Ascending aorta (tissue), 2 donors: ENCODE data around the gene ANP32A. TPM values are rescaled to one million over a fixed set of nuclear protein-coding genes. Genes with fewer than 3 reads are reported as not detected.
A peak's percentile ranks its signal among the peaks of the same experiment; 100 is the strongest.
"Not testable (repeated sequence)": the region's sequence is repeated elsewhere in the genome, so short reads cannot be mapped to it uniquely, and the experiment has no call there.

ENCODE experiments used
- DNase-seq, 2 donors: peaks; one replicate each; pipeline ENCODE4 v3.0.0-alpha.2; 2019; ENCODE audit warnings: low spot score in 2 of 2
- H3K27ac ChIP-seq, 2 donors: fragments of 200-600 bp; sonication (generic); one replicate each; pipeline ENCODE4 v1.5.1; 2016 to 2017; ENCODE audit warnings: mild to moderate bottlenecking in 1 of 2
- H3K27me3 ChIP-seq: fragments of 200-600 bp; sonication (generic); one replicate; pipeline ENCODE4 v1.5.1; 2017
- H3K36me3 ChIP-seq, 2 donors: fragments of 200-600 bp; sonication (generic); one replicate each; pipeline ENCODE4 v1.5.1; 2016
- H3K4me1 ChIP-seq, 2 donors: fragments of 200-600 bp; sonication (generic); one replicate each; pipeline ENCODE4 v1.5.1; 2016 to 2017; ENCODE audit warnings: mild to moderate bottlenecking in 1 of 2
- H3K4me3 ChIP-seq, 2 donors: fragments of 200-600 bp; sonication (generic); one replicate each; pipeline ENCODE4 v1.5.1; 2016 to 2017; ENCODE audit warnings: mild to moderate bottlenecking in 1 of 2
- H3K9me3 ChIP-seq, 2 donors: fragments of 200-600 bp; sonication (generic); one replicate each; pipeline ENCODE4 v1.5.1; 2016
- intact Hi-C: fragments of 100-400 bp; cut with DNase I; formaldehyde crosslinking; loops from one replicate; pipeline ENCODE4 v1.15.1; 2023
- total RNA-seq: library from RNA; depleted of rRNA; stranded (reverse); fragments of >200 nt; gene quantifications from one replicate; pipeline ENCODE4 v1.1.0, GENCODE V29; 2016
- TF ChIP-seq, protein P1 (sequence below), 3 experiments: fragments of 200-600 bp in 2 of 3; fragments of 450-650 bp in 1 of 3; sonication (generic) in 2 of 3; IDR thresholded peaks; one replicate each; pipeline ENCODE4 v1.5.1; 2016 to 2019; ENCODE audit warnings: antibody characterized with exemption in 3 of 3, mild to moderate bottlenecking in 1 of 3, moderate library complexity in 1 of 3

The ANP32A gene
- total RNA-seq, result 19.2 TPM

DNA sequence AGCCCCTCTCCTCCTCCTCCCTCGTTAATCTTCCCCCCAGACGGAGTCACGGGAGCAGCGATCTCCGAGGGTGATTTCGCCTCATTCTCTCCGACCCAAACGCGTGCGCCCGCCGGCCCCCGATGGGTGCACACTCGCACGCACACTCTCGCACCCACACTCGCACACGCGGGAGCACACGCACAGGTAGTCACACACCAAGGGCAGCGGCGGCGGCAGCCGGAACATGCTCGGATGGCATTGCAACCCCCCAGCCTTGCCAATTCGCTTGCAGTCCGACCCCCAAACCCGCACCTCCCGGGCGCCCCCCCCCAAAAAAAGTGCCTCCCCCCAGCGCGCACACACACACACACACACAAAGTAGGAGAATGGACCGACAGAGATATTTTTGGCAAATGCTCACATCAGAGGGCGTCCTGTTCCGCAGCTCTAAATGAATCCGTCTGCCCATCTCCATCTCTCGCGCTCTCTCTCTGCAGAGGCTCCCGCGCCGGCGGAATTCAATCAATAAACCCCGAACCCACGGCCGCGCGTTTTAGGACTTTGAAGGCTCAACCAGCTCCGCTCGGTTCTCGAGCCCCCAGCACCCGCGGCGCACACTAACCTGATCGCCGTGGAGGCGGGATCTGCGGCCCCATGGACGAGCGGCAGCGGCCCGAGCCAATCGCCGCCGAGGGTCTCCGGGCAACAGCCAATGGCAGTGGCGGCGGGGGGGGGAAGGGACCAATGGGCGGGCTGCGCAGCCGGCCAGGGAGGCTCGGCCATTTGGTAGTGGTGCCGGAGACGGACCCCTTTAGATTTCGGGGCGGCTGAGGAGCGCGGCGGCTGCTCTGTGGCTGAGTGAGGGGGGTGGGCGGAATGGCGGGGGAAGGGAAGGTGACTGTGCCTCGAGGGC, at the start of gene ANP32A:
Gene ANP32A, minus strand, starts transcription at position 601 of the 895 bp plus-strand sequence. Its CDS starts 144 bp downstream, at position 457.
- H3K4me1 ChIP-seq, result peaks cover 0 to 10% of the 10 kb centered on the region in 2 donors
- no peaks in the 10 kb centered on the region for H3K9me3 ChIP-seq
- intact Hi-C loops, result loop anchor here (5.0 kb wide), 2 partner anchors 57 to 88 kb away; no protein-coding TSS in a partner anchor
- TF ChIP-seq, protein P1, sequence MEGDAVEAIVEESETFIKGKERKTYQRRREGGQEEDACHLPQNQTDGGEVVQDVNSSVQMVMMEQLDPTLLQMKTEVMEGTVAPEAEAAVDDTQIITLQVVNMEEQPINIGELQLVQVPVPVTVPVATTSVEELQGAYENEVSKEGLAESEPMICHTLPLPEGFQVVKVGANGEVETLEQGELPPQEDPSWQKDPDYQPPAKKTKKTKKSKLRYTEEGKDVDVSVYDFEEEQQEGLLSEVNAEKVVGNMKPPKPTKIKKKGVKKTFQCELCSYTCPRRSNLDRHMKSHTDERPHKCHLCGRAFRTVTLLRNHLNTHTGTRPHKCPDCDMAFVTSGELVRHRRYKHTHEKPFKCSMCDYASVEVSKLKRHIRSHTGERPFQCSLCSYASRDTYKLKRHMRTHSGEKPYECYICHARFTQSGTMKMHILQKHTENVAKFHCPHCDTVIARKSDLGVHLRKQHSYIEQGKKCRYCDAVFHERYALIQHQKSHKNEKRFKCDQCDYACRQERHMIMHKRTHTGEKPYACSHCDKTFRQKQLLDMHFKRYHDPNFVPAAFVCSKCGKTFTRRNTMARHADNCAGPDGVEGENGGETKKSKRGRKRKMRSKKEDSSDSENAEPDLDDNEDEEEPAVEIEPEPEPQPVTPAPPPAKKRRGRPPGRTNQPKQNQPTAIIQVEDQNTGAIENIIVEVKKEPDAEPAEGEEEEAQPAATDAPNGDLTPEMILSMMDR (IDR thresholded peaks at IDR 0.05), result no peak
- DNase-seq, result peak; percentile 81 to 98
- H3K36me3 ChIP-seq, result no peaks in the 10 kb centered on the region
- H3K4me3 ChIP-seq, result peak within 1 kb of the TSS; percentile 90 to 96
- H3K27ac ChIP-seq, result peak within 1 kb of the TSS; percentile 98
- H3K27me3 ChIP-seq, result no peaks in the 10 kb centered on the region

DNA sequence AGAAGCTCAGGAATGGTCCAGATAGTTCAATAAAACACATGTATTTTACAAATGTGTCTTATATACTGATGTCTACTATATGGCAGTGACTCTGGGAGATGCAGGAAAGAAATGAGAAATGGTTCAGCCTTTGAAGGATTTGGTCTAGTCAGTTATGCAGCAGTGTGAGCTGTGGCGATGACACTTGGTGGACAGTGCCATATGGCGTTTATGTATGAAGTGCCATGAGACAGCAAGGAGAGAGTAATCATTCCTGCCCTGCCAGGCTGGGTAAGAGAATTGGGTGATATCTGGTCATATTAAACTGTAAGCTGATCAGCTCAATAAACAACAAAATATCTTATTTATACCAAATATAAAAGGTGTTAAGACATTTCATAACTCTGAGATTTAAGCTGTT, 47.6 kb upstream of the ANP32A start:
- H3K4me3 ChIP-seq, result no peak overlapping the region
- intact Hi-C loops, result no loop called here
- H3K36me3 ChIP-seq, result no peaks in the 10 kb centered on the region
- no peaks in the 10 kb centered on the region for H3K27me3 ChIP-seq
- no peak for DNase-seq
- no peak overlapping the region for H3K27ac ChIP-seq
- TF ChIP-seq, protein P1 (IDR thresholded peaks at IDR 0.05), result no peak
- H3K9me3 ChIP-seq, result peaks cover 0 to 8% of the 10 kb centered on the region in 2 donors
- H3K4me1 ChIP-seq, result no peaks in the 10 kb centered on the region

DNA sequence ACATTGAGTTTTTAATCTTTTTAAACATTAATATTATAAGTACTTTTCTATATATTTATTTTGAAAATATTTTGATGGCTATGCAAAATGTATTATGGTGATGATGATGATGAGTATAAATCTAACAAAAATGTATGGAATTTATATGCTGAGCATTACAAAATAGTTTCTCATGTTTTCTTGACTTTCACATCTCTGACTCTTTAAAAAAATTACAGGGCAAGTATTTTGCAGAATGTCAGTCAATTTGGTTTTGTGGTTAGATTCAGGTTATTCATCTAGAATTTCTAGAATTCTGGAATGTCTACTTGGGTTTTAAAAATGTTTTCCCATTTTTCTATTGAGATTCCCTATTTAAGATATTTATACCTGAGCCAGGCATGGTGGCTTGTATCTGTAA, 41.7 kb upstream of the ANP32A start:
- no peaks in the 10 kb centered on the region for H3K4me1 ChIP-seq
- H3K4me3 ChIP-seq, result no peak overlapping the region
- H3K36me3 ChIP-seq, result no peaks in the 10 kb centered on the region
- DNase-seq, result no peak
- peaks cover 4 to 19% of the 10 kb centered on the region in 2 donors for H3K9me3 ChIP-seq
- TF ChIP-seq, protein P1 (IDR thresholded peaks at IDR 0.05), result no peak
- H3K27me3 ChIP-seq, result no peaks in the 10 kb centered on the region
- no peak overlapping the region for H3K27ac ChIP-seq
- intact Hi-C loops, result no loop called here

DNA sequence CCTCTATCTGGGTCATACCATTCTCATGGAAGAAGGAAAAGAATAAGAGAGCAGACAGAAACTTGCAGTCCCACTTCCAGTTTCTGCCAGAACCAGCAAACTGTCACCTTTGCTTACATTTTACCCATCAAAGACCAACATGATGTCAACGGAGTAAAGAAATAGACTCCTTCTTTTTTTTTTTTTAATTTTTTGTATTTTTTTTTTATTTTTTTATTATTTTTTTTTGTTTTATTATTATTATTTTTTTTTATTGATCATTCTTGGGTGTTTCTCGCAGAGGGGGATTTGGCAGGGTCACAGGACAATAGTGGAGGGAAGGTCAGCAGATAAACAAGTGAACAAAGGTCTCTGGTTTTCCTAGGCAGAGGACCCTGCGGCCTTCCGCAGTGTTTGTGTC, 38.0 kb upstream of the ANP32A start:
- intact Hi-C loops, result not testable (repeated sequence)

DNA sequence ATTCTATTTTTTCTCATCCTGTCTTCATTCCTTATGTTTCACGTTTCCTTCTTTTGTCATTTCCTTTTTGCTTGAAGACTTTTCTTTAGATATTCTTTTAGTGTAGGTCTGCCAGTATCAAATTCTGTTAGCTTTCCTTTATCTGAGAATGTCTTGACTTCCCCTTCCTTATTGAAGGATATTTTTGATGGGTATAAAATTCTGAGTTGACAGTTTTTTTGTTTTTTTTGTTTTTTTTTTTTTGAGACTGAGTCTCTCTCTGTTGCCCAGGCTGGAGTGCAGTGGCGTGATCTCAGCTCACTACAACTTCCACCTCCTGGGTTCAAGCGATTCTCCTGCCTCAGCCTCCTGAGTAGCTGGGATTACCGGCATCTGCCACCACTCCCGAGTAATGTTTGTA, 36.7 kb upstream of the ANP32A start:
- H3K4me1 ChIP-seq, H3K27ac ChIP-seq, intact Hi-C loops, H3K36me3 ChIP-seq, H3K4me3 ChIP-seq, DNase-seq, H3K27me3 ChIP-seq: not testable (repeated sequence)
- peaks cover 4 to 34% of the 10 kb centered on the region in 2 donors for H3K9me3 ChIP-seq

More for the DNA sequence above, 38.0 kb upstream of the ANP32A start:
- H3K9me3 ChIP-seq, result peaks cover 4 to 42% of the 10 kb centered on the region in 2 donors
- not testable (repeated sequence) for H3K4me3 ChIP-seq, H3K36me3 ChIP-seq, H3K27ac ChIP-seq, H3K27me3 ChIP-seq, H3K4me1 ChIP-seq, DNase-seq

DNA sequence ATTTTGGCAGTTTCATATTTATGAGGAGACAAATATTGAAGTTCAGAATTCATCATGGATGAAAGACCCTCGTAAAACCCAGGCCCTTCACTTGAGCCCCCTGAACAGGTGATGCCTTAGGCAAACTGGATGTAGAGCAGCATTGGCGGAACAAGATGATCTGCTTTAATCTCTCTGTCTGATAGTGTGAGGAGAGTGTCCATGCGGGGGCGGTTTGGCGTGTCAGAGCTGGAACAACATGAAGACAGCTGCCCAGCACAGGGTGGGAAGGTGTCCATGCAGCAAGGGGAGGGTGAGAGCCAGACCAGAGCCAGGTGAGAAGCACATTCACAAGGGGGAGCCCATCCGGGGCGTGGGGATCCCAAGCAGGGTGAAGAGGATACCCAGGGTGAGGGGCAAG, 31.8 kb upstream of the ANP32A start:
- no peak overlapping the region for H3K4me3 ChIP-seq
- H3K27ac ChIP-seq, result no peak overlapping the region
- no peaks in the 10 kb centered on the region for H3K27me3 ChIP-seq
- no peaks in the 10 kb centered on the region for H3K4me1 ChIP-seq
- intact Hi-C loops, result no loop called here
- H3K9me3 ChIP-seq, result peaks cover under 1 to 27% of the 10 kb centered on the region in 2 donors
- H3K36me3 ChIP-seq, result no peaks in the 10 kb centered on the region
- TF ChIP-seq, protein P1 (IDR thresholded peaks at IDR 0.05), result no peak
- DNase-seq, result no peak
